GM18520 (cell line): Measurements from ENCODE around the gene TSPAN9.

ENCODE experiments used
- ATAC-seq: cut with Tn5 transposase; IDR thresholded peaks from one replicate; pipeline ENCODE4 v1.9.1; 2021; ENCODE audit not compliant: unreplicated experiment

Gene TSPAN9

DNA sequence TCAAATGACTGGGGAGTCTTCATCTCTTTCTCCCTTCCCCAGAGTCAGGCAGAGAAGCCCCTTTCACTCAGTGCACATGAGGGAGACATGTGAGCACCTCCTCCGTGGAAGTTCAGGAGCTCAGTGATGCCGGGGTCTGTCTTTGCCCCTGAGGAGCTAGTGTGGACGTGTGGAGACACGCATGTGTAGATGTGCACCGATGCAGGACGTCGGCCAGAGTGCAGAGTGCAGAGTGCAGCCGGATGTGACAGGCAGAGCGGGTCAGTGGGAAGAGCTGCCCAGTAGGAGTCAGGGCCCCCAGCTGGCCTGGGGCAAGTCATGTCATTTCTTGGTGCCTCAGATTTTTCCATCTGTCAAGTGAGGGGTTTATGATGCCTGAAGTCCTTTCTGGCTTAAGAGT is 20.7 kb downstream of the TSPAN9 start:
- no peak for ATAC-seq

DNA sequence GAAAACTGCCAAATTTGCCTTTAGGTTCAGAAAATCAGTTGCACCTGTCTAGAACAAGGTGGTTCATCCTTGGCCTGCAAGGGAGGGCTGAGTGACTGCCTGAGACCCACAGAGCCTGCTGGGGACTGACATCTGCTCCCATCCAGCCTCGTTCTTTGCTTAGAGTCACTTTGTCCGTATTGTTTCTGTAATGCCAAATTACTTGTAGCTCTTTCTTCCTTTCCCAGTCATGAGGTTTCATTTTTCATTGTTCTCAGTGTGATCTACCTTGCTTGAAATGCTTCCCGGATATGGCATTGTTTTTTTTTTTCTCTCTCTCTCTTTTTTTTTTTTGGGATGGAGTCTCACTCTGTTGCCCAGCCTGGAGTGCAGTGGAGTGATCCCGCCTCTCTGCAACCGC is 21.3 kb downstream of the TSPAN9 start:
- ATAC-seq, result no peak

DNA sequence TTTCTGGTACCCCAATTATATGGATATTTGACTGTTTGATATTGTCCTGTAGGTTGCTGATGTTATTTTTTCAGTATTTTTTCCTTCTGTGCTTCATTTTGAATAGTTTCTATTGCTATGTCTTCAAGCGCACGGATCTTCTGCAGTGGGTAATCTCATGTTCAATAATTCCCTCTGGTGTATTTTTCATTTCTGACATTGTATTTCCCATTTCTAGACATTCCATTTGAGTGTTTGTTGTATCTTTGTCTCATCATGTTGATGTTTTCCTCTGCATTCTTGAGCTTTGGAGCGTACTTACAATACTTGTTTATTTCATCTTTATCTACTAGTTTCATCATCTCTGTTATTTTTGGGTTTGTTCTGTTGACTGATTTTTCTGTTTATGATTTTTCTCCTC is 22.0 kb downstream of the TSPAN9 start:
- ATAC-seq, result no peak

DNA sequence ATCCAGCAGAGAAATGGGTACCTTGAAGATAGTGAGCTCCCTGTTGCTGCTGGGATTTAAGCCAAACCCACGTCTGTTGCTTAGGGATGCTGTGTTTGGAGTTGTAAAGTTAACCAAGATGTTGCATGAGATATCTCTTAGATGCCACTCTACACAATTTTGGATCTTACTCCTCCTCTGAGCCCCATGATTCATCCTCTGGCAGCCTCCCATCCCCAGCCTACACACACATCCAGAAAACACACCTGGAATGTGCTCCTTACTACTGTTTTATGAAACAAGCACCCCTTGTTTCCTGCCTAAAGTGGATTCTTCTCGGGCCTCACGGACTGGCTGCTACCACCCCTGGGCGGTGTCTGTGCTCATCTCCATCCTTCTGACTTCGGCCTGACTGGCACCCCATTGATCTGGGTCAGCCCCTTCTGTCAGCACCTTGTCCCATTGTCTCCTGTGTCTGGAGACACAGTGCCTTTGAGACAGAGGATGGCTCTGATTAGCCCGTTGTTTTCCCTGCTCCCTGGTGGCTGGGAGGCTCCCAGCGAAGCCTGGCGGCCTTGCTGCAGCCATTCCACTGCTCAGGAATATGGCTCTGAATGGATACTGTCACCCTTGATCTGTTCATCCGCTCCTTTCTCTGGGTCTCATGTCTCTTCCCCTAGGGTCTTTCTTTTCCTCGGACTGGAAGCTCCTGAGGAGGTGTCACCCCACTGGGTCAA is 24.3 kb downstream of the TSPAN9 start:
- ATAC-seq, result no peak

DNA sequence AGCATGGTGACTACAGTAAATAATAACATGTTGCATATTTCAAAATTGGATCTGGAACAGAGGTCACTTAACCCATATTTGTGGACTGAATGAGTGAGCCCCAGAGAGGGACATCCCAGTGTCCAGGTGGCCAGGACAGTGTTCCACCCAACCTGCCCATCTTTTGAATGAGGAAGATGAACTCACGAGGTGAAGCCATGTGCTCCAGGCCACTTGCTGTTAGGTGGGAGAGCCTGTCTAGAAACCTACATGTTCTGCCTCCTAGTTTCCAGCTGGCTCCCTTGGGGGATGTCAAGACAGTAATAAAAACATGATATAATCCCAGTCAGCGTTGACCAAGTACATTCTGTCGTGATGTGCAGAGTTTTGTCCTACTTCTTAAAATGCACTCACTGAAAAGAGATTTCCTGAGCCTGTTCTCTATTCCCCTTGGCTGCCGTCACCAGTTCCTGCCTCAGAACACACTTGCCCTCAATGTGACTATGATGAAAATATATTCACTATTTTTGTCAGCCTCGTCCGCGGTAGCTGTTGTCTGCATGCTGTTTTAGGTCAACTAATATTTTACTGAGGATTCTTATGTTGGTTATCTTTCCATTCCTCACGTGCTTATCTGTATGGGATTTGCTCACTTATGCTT is 25.7 kb downstream of the TSPAN9 start:
- ATAC-seq, result no peak

DNA sequence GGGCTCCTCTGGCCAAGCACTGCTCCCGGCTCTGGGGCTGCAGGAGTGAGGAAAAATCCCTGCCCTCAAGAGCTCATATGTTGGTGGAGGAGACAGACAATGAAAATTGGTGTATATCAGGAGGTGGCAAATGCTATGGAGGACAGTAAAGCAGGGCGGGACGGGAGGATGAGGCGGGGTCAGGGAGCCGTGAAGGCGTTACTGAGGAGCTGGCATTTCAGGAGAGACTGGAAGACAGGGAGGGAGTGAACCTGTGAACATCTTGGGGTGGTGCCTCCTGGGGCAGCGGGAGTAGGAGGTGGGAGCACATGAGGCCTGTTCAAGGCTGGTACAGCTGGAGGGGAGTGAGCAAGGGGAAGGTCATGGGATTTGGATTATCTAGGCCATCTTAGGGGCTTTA is 26.6 kb downstream of the TSPAN9 start:
- ATAC-seq, result no peak

DNA sequence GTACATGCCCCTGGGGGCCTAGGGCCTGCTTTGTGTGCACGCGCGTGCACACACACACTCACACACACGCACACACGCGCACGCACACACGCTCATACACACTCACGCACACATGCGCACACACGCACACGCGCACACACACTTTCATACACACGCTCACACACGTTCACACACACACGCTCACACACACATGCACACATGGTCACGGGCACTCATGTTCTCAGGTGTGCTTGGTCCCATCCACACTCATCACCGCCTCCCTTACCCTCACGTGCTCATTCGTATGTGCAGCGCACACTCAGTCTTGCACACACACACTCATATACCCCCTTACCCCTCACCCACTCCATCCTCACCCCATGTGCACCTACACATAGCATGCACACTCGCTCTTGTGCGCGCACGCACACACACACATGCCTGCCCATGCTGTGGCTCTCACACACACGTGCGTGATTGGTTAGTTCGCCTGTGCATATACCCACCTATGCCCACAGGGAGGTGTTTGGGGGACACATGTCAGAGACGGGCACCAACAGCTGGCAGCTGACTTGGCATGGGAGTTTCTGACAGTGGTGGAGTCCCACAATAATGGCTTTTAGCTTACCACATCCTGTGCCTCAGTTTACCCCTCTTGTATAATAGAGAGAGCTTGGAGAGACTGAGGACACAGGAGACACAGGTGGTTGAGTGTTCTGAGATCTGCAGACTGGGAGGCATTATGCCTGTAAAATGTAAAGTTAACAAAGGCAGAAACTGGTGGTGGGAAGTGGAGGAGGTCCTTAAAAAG is 28.7 kb downstream of the TSPAN9 start:
- ATAC-seq, result no peak

DNA sequence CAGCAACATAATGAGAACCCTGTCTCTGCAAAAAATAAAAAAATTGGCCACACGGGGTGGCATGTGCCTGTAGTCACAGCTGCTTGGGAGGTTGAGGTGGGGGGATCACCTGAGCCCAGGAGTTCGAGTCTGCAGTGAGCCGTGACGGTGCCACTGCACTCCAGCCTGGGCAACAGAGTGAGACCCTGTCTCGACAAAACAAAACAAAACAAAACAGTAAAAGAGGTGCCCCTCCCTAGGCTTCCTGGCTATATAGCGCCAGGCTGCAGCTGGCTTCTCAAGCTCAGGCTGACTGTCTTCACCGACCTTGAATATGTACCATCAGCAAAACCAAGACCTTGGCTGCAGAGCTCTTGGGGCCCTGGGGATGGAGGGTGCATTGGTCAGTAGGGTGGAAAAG is 29.4 kb downstream of the TSPAN9 start:
- ATAC-seq, result no peak

DNA sequence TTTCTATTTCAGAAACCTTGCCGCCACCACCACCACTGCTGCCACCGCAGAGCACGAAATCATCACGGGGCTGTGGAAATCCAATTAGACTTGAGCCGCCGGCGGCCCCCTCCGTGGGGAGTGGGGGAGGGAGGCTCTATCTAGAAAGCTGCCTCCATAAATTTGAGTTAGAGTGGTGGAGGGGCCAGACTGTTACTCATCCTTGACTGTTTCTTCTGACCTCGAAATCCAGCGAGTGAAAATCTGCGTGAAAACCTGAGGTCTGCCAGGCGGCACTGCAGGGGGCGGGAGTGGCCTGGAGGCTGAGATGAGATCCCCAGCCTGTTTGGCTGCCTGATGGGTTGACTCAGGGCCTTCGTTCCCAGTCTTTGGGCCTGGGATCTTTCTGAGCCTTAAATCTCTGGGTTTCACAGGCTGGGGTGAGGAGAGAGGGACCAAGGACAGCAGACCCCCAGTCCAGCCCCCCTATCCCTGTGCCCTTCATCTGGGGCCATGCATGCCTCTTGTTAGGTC is 29.9 kb downstream of the TSPAN9 start:
- ATAC-seq, result no peak

DNA sequence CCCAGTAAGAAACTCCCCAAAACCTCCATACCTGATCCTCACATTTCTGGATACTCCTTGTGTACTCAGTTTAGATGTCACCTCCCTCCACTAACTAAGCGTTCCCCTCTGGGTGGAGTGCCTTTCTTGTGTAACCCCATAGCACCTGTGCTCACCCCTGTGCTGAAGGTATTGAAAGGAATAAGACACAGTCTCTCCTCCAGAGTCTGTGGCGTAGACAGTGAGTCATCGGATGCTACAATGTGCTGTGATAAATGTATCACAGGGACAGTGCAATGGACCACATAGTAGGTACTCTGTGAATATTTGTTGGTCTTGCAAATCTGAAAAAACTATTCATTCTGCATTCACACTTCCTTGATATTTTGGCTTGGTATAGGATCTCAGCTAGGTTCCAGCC is 30.8 kb downstream of the TSPAN9 start:
- no peak for ATAC-seq

DNA sequence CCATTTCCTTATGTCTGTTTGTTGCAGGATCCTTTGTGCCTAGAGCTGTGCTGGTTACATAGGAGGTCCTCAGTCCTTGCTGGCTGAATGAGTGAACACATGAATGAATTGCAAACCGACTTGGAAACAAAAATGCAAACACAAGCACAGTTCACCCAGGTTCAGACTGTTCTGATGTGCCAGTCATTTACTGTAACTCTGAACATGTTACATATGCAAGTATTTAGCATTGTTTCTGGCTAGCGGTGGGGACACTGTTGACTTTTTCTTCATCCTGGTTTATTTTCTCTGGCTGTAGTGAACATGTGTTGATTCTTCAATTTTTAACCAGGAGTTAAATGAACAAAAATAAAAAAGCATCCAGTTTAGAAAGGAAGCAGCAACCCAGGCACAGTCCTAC is 33.4 kb downstream of the TSPAN9 start:
- no peak for ATAC-seq

DNA sequence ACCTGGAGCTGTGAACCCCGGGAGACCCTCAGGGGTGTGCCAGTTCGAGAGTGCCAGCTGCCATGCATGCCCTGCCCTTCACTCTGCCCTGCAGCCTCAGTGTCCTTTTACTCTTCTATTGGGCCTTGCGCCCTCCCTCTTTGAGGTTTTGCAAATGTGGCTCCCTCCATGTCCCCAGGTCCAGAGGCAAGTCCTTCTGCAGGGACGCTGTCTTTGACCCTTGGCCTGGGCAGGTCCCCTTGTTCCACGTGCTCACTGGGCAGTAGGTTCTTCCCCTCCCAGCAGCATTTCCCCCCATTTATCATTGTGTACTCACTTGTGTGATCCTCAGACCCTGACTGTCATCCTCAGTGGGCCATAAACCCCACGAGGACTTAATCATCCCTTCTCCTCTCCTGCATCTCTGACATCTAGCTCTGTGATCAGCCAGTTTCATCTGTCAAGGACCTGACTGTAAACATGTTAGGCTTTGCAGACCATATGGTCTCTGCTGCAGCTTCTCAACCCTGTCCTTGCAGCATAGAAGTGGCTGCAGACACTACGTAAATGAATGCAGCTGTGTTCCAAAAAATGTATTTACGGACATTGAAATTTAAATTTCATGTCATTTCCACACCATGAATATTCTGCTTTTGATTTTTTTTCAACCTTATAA is 36.6 kb downstream of the TSPAN9 start:
- no peak for ATAC-seq

DNA sequence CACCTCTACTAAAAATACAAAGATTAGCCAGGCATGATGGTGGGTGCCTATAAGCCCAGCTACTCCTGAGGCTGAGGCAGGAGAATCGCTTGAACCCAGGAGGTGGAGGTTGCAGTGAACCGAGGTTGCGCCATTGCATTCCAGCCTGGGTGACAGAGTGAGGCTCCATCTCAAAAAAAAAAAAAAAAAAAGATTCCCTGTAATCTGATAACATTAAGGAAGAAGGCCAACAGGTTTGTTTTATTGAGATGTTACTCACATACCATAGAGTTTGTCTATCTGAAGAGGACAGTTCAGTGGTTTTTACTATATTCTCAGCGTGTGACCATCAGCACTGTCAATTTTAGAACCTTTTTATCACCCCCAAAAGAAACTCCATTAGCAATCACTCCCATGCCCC is 37.5 kb downstream of the TSPAN9 start:
- ATAC-seq, result no peak

DNA sequence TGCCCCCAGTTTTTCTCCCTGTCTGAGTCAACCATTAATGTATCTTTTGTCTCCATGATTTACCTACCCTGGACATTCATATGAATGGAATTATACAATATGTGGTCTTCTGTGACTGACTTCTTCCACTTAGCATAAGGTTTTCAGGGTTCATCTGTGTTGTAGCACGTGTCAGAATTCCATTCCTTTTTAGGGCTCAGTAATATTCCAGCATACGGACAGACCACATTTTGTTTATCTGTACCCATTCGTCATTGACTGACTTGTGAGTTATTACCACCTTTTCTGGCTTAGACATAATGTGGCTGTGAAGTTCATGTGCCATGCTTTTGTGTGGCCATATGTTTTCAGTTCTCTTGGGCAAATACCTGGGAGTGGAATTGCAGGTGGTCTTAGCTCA is 37.9 kb downstream of the TSPAN9 start:
- ATAC-seq, result no peak

DNA sequence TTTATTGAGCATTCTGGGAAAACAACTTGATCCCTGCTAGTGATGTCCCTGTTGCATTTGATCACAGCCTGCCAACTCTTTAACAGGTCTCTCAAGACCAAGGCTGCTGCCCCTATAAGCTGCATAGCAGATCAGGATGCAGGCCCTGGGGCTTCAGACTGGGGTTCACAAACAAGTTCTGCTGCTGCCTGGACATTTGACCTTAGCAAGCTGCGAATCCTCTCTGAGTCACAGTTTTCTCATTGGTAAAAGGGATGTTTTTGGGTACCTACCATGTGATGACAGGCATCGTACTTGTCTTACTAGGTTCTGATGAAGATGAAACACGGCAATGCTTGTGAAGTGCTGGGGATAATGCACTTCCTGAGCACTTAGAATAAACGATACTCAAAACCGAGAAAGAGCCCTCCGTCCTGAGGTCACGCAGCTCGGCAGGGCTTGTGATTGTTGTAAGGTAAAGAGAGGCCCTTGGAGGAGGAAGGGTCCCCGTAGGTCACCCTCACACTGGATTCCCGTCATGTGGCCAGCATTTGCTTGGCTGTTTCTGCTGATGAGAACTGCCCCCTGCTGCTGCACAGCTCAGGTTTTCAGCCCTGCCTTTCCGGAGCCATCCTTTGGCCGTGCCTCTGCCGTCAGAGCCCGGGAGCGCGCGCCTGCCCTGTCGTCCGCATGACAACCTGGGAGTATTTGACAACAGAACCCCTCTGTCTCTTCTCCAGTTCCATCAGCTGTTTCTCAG is 39.1 kb downstream of the TSPAN9 start:
- no peak for ATAC-seq

DNA sequence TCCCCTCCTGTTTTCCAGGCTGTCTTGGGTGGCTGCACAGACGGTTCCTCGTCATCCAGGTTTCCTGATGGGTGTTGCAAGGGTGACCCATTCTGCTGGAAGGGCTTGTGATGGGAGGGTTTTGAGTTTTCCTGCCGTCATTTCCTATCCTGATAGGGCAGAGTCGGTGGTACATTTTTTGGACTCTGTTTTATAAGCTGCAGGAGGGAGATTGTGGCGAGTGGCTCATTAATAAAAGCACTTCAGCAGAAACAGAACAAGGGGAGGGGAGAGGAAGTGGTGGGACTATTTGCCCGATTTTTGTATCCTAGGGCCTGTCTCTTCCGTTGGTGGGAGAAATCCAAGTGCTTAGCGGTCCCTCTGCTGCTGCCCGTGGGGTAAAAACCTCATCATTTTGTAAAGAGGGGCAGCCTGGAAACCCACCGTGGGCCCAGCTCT is 40.0 kb downstream of the TSPAN9 start:
- ATAC-seq, result no peak

DNA sequence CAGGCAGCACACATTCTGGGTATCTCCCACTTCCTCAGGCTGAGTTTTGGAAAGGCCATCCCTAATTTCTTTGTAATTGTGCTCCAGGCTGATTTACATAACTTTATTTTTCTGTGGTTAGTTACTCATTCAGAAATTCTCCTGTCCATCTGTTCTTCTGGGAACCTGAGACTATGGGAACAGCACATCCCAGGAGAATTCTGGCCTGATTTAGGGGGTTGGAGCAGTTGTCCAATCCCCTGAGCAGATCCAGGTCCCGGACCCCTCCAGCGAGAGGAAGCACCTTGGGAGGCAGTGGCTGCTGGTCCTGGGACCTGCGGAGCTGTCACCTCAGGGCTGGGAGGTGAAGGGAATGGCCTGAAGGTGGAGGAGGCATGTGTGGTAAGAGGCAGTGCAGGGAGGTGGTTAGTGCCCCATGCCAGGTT is 40.4 kb downstream of the TSPAN9 start:
- no peak for ATAC-seq

DNA sequence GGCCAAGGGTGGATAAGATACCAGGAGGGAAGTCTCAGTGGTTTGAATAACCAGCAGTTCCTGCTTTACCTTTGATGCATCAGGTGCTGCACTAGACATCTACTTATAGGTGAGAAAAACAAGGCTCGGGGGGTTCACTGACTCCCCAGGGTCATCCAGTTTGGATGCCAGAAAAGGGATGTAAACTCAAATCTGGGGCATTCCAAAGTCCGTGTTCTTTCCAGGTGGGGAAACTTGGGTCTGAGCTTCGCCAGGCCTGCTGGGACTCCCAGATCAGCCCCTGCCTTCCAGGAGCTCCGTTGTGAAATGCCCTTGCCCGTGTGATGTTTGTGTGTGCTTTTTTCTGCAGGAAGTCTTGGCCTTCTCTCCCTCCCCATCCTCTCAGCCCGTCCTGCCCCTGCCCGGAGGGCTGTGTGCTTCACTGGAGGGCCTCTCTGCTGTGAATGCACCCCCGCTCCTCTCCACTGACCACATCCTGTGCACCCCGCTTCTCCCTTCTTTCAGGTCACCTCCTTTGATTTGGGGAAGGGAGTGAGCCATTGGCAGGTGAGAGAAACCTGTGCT is 42.1 kb downstream of the TSPAN9 start:
- no peak for ATAC-seq

DNA sequence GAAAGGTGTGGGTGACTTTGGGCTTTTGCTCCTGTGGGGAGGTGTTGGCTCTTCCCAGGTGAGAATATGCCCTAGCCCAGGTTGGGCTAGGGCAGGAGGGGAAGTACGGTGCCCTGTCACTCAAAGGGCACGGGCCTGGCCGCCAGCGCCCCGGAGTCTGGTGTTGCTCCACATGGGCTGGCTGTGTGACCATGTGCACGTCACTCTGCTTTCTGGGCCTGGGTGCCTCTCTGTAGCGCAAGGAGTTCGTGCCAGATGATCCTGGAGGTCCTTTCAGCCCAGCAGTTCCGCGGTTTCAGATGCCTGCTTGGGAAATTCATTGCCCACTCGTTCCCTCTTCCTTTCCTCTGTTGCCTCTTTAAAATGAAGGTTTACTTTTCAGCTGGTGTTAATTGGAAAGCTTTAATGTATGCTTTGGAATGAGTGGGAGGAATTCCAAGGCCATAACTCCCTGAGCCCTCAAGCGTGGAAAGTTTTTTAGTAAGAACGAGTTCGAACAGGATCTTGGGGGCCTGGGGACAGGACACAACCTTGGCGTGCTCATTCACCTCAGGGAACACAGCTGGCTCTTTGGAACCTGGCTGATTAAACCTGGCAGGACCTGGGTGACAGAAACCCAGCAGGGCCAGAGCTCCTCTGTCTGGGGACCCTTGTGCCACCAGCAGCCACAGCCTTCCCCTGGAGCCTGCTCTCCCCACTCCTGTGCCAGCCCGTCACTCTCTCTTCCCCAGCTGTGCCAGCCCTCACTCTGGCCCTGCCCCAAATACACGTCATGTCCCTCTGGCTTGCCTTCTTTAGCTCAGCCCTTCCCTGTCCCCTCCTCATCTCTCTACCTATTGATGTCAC is 42.8 kb downstream of the TSPAN9 start:
- ATAC-seq, result no peak
